COLO668 (cell line): Measurements from ENCODE around the gene LZTR1.
A peak's percentile ranks its signal among the peaks of the same experiment; 100 is the strongest.
"Not testable (repeated sequence)": the region's sequence is repeated elsewhere in the genome, so short reads cannot be mapped to it uniquely, and the experiment has no call there.

Experiments
- DNase-seq: peaks from one replicate; lab custom pipeline; 2025; ENCODE audit not compliant: unreplicated experiment; lab: John Stamatoyannopoulos, UW

The LZTR1 gene

GRCh38 chr22:21032037-21032867 lies 50.2 kb downstream of the LZTR1 start, which contains the start of gene SLC7A4:
SLC7A4 (minus strand) TSS chr22:21032561; CDS start chr22:21031812, 749 bp downstream.
- DNase-seq = peak; percentile 69

GRCh38 chr22:21032868-21033688 lies 51.0 kb downstream of the LZTR1 start:
- no peak for DNase-seq

GRCh38 chr22:21033895-21034294 lies 51.8 kb downstream of the LZTR1 start:
- no peak for DNase-seq

- no peak for DNase-seq
These were observed 52.9 kb downstream of the LZTR1 start for GRCh38 chr22:21034989-21035388.

GRCh38 chr22:21038405-21038804 lies 56.3 kb downstream of the LZTR1 start:
- no peak for DNase-seq

GRCh38 chr22:21039158-21039557 lies 57.1 kb downstream of the LZTR1 start:
- not testable (repeated sequence) for DNase-seq

- no peak for DNase-seq
These were observed 59.8 kb downstream of the LZTR1 start for GRCh38 chr22:21041937-21042336.

GRCh38 chr22:21042978-21043859 lies 61.1 kb downstream of the LZTR1 start:
- DNase-seq = peak; percentile 84

GRCh38 chr22:21043860-21044535 lies 61.9 kb downstream of the LZTR1 start:
- DNase-seq = no peak

- DNase-seq = peak; percentile 61
These were observed 63.0 kb downstream of the LZTR1 start for GRCh38 chr22:21044931-21045584.

- DNase-seq = peak; percentile 97
These were observed 63.6 kb downstream of the LZTR1 start, which contains the start of gene LRRC74B for GRCh38 chr22:21045585-21046294. LRRC74B (plus strand) TSS chr22:21045946; CDS start chr22:21045987, 41 bp downstream.

- DNase-seq = no peak
These were observed 65.1 kb downstream of the LZTR1 start for GRCh38 chr22:21047035-21047661.

- peak; percentile 95 for DNase-seq
These were observed 65.6 kb downstream of the LZTR1 start for GRCh38 chr22:21047730-21048129.

- DNase-seq = not testable (repeated sequence)
These were observed 66.4 kb downstream of the LZTR1 start for GRCh38 chr22:21048448-21048847.
